Left colon (tissue), 2 donors: ENCODE measurements around the gene TSPEAR. TPM values are rescaled to one million over a fixed set of nuclear protein-coding genes. Genes with fewer than 3 reads are reported as not detected.
A peak's percentile ranks its signal among the peaks of the same experiment; 100 is the strongest.

Source experiments
- ATAC-seq: fragments of 200-7000 bp; cut with Tn5 transposase; one replicate; pipeline ENCODE4 v1.9.1; 2020; ENCODE audit warnings: mild to moderate bottlenecking, moderate library complexity
- DNase-seq, 2 donors: peaks; one replicate each; pipeline ENCODE4 v3.0.0-alpha.2; 2020
- intact Hi-C, 2 donors: fragments of 100-400 bp; cut with DNase I in 1 of 2; cut with micrococcal nuclease in 1 of 2; formaldehyde crosslinking; loops; one replicate each; pipeline versions ENCODE4 v1.11.2 to v1.14.0; 2022; cut with DNase I, micrococcal nuclease
- total RNA-seq, 2 donors: library from RNA; stranded (reverse); fragmentation: NEBNext Ultra II Directional; extraction: Animal tissue kit (Norgen Biotek cat#: 25700); gene quantifications; one replicate each; pipeline ENCODE4 v1.2.1, GENCODE V29; 2021
- donor health status: DM: no; HTN: no; CAD: no.
- donor health status: DM: yes; HTN: yes; CAD: no.

The TSPEAR gene
- total RNA-seq, 2 donors from 2014 or later, result 0.09 TPM; not detected in 1

- DNase-seq (no peak), ATAC-seq (no peak)
- intact Hi-C loops, result no loop called here
Observed at GRCh38 chr21:44533121-44533890, 178.1 kb downstream of the TSPEAR start.

DNA sequence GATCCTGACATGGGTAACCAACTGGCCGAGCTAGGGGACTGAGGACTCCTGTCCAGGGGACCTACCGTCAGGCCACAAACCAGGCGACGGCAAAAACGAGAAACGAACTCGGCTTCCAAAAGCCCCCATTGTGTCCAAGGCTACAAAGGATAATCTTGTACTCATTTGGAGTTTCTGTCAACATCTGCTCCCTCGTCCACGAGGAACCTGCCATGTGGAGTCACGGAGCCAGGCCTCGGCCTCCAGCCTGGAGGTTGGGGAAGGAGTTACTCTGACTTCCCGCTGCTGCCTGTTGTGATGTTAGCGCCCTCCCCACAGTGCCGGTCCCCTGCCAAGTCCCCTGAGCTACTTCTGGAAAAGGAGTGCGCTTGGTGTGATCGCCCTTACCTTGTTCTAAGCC, 178.7 kb downstream of the TSPEAR start:
- DNase-seq (no peak), ATAC-seq (no peak)
- intact Hi-C loops, result no loop called here

DNA sequence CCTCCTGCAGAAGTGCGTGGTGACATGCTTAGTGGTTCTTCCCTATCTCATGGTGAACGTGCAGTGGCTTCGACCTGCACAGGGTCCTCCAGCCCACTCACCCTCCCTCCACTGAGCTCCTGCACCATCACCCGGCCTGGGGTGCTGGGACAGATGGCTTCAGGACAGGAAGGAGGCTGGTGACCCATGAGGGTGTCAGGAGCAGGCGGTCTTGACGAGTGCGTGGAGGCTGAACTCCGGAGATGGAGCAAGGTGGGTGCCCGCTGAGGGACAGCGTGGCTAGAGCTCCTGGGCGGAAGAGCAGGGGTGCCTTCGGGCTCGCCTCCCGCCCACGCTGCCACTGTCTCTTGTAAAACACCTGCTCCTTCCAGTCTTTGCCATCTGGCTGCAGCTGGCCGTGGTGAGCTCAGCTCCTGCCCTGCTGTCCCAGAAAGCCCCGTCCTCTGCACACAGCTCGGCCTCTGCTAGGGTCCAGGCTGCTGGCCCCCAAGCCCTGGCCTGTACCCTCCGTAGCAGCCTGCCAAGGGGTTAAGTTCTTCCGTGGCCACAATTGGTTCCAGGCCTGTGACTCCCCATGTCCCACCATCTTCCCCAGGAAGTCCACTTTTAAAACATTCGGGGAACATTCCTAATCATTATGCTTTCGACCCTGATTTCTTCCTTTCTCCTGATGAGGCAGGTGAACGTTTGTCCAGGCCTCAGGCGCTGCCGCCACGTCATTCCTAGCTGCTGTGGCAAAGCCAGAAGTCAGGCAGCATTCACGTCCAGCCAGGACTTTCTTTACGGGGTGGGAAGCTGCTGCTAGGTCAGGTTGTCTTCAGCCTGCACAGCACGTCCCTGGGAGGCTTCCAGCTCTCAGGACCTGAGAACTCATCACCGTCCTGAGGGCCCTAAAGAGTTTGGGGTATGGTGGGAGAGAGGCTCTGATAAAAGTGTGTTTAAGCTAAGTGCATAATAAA, 179.5 kb downstream of the TSPEAR start:
- no peak for ATAC-seq
- no peak for DNase-seq
- intact Hi-C loops, result no loop called here

GRCh38 chr21:44530903-44531605, 180.3 kb downstream of the TSPEAR start:
- no peak for DNase-seq
- intact Hi-C loops, result no loop called here
- ATAC-seq, result no peak

GRCh38 chr21:44530221-44530902, 181.0 kb downstream of the TSPEAR start:
- DNase-seq, result no peak
- ATAC-seq, result no peak
- intact Hi-C loops, result no loop called here

DNA sequence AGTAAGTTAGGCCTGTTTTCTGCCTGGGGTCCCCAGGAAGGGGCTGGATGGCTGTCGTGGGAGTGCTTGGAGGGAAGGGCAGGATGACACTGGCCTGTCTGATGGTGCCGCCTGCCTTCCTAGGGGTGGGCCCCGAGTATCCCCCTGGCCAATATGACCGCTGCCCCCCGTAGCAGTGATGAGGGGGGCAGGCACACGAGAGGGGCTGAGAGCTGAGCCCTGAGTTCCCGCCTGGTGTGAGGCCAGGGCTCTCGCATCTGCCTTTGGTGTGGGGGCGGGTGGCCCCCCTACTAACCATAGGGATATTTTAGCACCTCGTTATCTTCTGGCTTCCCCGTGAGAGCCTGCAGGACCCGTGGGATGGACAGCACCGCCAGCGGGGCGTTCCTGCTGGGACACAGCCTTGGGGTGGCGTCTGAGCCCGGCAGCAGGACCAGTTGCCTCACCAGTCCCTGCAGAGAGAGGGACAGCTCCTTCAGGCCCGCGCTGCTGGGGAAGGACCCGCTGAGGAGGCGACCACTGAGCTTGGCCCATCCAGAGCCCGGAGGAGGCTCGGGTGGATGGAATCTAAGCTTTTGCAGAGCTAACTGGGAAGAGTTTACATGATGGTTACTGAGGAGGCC, 181.8 kb downstream of the TSPEAR start:
- DNase-seq (no peak), ATAC-seq (no peak)
- intact Hi-C loops, result no loop called here

GRCh38 chr21:44529011-44529421, 182.4 kb downstream of the TSPEAR start:
- intact Hi-C loops, result no loop called here
- ATAC-seq (no peak), DNase-seq (no peak)

GRCh38 chr21:44528634-44528995, 182.8 kb downstream of the TSPEAR start:
- DNase-seq (peak in 1 of 2 donors; percentile 12), ATAC-seq (no peak)
- intact Hi-C loops, result no loop called here

DNA sequence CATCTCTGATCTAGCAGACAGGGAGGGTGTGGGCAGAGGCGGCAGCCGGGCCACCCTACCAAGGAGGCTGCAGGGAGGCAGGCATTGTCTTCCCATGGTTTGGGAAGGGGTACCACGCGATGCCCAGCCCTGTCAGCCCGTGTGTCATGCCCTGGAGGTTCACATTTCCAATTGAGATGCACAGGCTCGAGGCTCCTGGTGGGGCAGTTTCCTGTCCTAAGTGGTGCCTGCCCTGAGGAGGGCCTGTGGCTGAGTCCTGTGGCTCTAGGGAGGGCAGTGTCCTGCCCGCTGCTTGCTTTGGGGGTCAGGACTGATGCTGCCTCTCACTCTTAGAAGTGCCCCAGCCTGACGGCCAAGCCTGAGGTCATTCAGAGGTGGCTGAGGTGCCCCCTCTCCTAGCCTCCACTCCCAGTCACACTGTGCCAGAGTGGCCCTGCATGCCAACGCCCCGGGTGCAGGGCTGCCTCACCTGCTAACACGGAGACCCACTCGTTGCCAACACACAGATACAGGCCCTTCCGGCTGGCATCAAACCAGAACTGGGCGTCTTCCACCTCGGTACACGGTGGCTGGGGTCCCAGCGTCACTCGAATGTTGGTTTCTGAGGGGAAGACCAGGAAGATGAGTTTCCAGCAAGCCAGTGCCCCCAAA, 183.3 kb downstream of the TSPEAR start:
- DNase-seq (peak in 1 of 2 donors; percentile 5), ATAC-seq (no peak)
- intact Hi-C loops, result no loop called here

DNA sequence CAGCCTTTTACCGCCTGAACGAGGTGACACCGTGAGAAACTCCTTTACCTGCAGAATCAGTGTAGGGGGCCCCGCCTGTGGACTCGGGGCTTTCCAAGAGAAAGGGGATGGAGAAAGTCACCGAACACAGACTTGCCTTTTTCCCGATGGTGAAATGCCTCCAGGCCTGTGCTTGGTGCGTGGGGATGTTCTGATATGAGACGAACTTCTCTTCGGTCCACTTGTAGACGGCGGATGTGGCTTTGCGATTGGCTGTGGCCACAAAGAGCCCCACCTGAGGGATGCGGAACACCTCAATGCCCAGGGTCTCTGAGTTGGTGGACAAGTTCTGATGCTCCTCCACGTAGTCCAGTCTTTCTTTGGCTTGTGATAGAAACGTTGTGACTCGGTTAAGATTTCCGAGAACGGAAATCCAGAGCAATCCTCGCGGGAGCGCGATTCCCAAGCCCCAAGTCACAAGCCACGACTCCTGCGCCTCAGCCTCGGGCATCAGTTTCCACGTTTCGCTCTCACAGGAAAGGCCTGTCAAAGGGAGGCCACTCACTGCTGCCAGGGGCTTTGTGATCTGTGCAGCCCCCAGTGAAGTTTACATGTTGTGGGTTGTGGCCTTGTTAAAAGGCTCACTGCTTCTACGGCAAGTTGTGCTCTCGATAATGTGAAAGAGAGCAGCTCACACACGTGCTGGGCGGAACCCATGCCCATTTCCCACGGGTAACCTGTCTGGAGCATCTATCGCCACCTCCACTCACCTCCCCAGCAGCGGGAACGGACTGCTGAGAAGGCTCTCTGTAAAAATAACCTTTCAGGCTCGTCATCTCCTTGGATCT, 184.0 kb downstream of the TSPEAR start:
- intact Hi-C loops, result no loop called here
- ATAC-seq (no peak), DNase-seq (peak in 1 of 2 donors; percentile 15)

GRCh38 chr21:44526096-44526997, 185.0 kb downstream of the TSPEAR start:
- intact Hi-C loops, result no loop called here
- ATAC-seq (no peak), DNase-seq (peak in 1 of 2 donors; percentile 7)

DNA sequence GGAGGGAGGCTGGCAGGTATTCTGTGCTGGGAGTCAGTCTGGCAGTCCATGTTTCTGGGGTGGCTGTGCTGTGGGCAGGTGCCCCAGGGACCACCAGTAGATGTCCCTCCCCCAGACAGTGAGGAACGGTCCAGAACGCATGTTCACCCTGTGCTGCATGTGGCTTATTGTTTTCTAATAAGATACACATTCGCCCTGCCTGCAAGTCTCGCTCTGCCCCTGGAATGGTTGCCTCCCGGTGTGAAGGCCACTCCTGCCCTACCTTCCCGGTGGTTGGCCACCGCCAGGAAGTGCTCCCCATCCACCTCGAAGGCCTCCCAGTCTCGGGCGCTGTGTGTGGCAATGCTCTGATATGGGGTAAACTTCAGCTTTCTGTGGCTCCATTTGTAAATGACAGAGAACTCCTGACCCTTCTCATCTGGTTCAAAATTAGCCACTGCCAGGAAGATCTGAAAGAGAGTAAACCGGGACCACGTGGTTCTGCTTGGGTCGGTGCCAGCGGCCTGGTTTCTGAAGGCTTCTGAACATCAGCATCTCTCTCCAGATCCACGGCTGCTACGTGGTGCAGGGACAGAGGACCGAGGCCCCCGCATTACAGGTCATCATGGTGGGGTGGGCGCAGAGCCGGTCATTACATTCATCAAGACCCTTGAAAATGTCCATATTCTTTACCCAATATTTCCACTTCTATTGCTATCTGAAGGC, 185.8 kb downstream of the TSPEAR start:
- DNase-seq (no peak), ATAC-seq (no peak)
- intact Hi-C loops, result no loop called here

- ATAC-seq (no peak), DNase-seq (no peak)
- intact Hi-C loops, result no loop called here
Observed at GRCh38 chr21:44524414-44525371, 186.7 kb downstream of the TSPEAR start.

GRCh38 chr21:44523567-44524413, 187.6 kb downstream of the TSPEAR start:
- ATAC-seq (no peak), DNase-seq (no peak)
- intact Hi-C loops, result no loop called here
